Anterior cingulate cortex (tissue), 58 donors: ENCODE measurements around the gene DNASE1L1.
"Not testable (repeated sequence)": the region's sequence is repeated elsewhere in the genome, so short reads cannot be mapped to it uniquely, and the experiment has no call there.

Source experiments
- DNase-seq, 58 donors: peaks; one replicate each; lab custom pipeline; 2025; lab: John Stamatoyannopoulos, UW

Gene DNASE1L1

GRCh38 chrX:154388094-154388493, 21.0 kb downstream of the DNASE1L1 start:
- not testable (repeated sequence) for DNase-seq

- peak in 1 of 58 donors; percentile 14 for DNase-seq
Observed at GRCh38 chrX:154384284-154384892, 24.7 kb downstream of the DNASE1L1 start.

- DNase-seq: no peak
Observed at GRCh38 chrX:154383359-154384283, 25.4 kb downstream of the DNASE1L1 start.

GRCh38 chrX:154382483-154383069, 26.5 kb downstream of the DNASE1L1 start:
- no peak for DNase-seq

GRCh38 chrX:154381271-154381670, 27.8 kb downstream of the DNASE1L1 start:
- no peak for DNase-seq

- DNase-seq: no peak
Observed at GRCh38 chrX:154380787-154381186, 28.3 kb downstream of the DNASE1L1 start.

GRCh38 chrX:154380153-154380552, 28.9 kb downstream of the DNASE1L1 start:
- no peak for DNase-seq

GRCh38 chrX:154379569-154379951, 29.5 kb downstream of the DNASE1L1 start:
- DNase-seq: no peak

GRCh38 chrX:154378799-154379568, 30.1 kb downstream of the DNASE1L1 start, which contains the start of gene EMD:
TSS of gene EMD (plus strand) at chrX:154379295. CDS start at chrX:154379485, 190 bp downstream.
- peak; percentile 55 to 100 (median 99) for DNase-seq

GRCh38 chrX:154378059-154378798, 30.8 kb downstream of the DNASE1L1 start:
- DNase-seq: peak in 36 of 58 donors; percentile 5 to 85 (median 37)

GRCh38 chrX:154376774-154377173, 32.3 kb downstream of the DNASE1L1 start:
- DNase-seq: peak in 1 of 58 donors; percentile 12

- DNase-seq: no peak
Observed at GRCh38 chrX:154375156-154375504, 33.9 kb downstream of the DNASE1L1 start.

GRCh38 chrX:154374313-154375155, 34.5 kb downstream of the DNASE1L1 start, which contains the start of gene FLNA:
TSS of gene FLNA (minus strand) at chrX:154374634. CDS start at chrX:154371245, 3,389 bp downstream.
- peak in 3 of 58 donors; percentile 3 to 15 (median 7) for DNase-seq

GRCh38 chrX:154373340-154374306, 35.4 kb downstream of the DNASE1L1 start:
- DNase-seq: peak in 37 of 58 donors; percentile 1 to 65 (median 41)

GRCh38 chrX:154372612-154373022, 36.4 kb downstream of the DNASE1L1 start:
- no peak for DNase-seq

- no peak for DNase-seq
Observed at GRCh38 chrX:154371789-154372300, 37.2 kb downstream of the DNASE1L1 start.
